Astrocyte of the spinal cord (primary cell): ENCODE measurements around the gene SMTN.

ENCODE experiments used
- DNase-seq: peaks from one replicate; pipeline ENCODE4 v3.0.0; 2011; ENCODE audit warnings: low read depth, low spot score
- H3K4me3 ChIP-seq: 2 replicates; pipeline ENCODE4 v1.5.1; 2011; ENCODE audit warnings: low read depth, mild to moderate bottlenecking, low read length, moderate library complexity
- CTCF ChIP-seq: IDR thresholded peaks from 2 replicates; pipeline ENCODE4 v1.5.1; 2012; ENCODE audit warnings: low read depth, mild to moderate bottlenecking, low read length, inconsistent platforms
- in situ Hi-C: cut with HindIII; loops from 2 replicates; pipeline ENCODE4 v1.10.0; 2017; ENCODE audit warnings: low sequenced_read_pairs

SMTN gene

GRCh38 chr22:31153357-31153756 is 72.2 kb downstream of the SMTN start:
- DNase-seq = no peak
- no peak for TF ChIP-seq CTCF
- in situ Hi-C loops = no loop called here

More at GRCh38 chr22:31153357-31153756, 72.2 kb downstream of the SMTN start:
- no peak overlapping the region for H3K4me3 ChIP-seq
